Activated CD4-positive, alpha-beta T cell treated with anti-CD3 and anti-CD28 coated beads, Interleukin-2, amount 50 U/mL, for 24 hours (primary cell): ENCODE data around the gene ATF7.

ENCODE experiments used
- DNase-seq, 2 donors: peaks; one replicate each; pipeline ENCODE4 v3.0.0-alpha.2; 2020; ENCODE audit warnings: low read depth in 1 of 2, low spot score in 1 of 2

The ATF7 gene

GRCh38 chr12:53502983-53503728, 123.0 kb downstream of the ATF7 start:
- no peak for DNase-seq

GRCh38 chr12:53502331-53502730, 123.9 kb downstream of the ATF7 start:
- DNase-seq, result no peak

- DNase-seq, result no peak
Measured at GRCh38 chr12:53501615-53502181, 124.5 kb downstream of the ATF7 start.

GRCh38 chr12:53500776-53501614, 125.2 kb downstream of the ATF7 start, which contains the start of gene TARBP2:
Gene TARBP2 (plus strand): TSS chr12:53501283. CDS start chr12:53501409, 126 bp downstream.
- peak; percentile 88 to 98 for DNase-seq

- no peak for DNase-seq
Measured at GRCh38 chr12:53500142-53500775, 125.9 kb downstream of the ATF7 start.

GRCh38 chr12:53499266-53500141, 126.7 kb downstream of the ATF7 start, which contains the start of gene MAP3K12:
Gene MAP3K12 (minus strand): TSS chr12:53499458. CDS start chr12:53487391, 12,067 bp downstream.
- DNase-seq, result no peak

GRCh38 chr12:53498235-53498630, 127.9 kb downstream of the ATF7 start:
- no peak for DNase-seq

GRCh38 chr12:53497461-53497860, 128.7 kb downstream of the ATF7 start:
- no peak for DNase-seq

GRCh38 chr12:53496752-53497032, 129.5 kb downstream of the ATF7 start:
- no peak for DNase-seq

GRCh38 chr12:53495903-53496751, 130.1 kb downstream of the ATF7 start:
- no peak for DNase-seq

GRCh38 chr12:53493610-53494391, 132.4 kb downstream of the ATF7 start:
- no peak for DNase-seq

- peak; percentile 69 to 76 for DNase-seq
Measured at GRCh38 chr12:53492830-53493609, 133.2 kb downstream of the ATF7 start.

- DNase-seq, result no peak
Measured at GRCh38 chr12:53492188-53492587, 134.0 kb downstream of the ATF7 start.

GRCh38 chr12:53489242-53489864, 136.8 kb downstream of the ATF7 start:
- DNase-seq, result no peak

GRCh38 chr12:53486736-53487487, 139.3 kb downstream of the ATF7 start:
- DNase-seq, result no peak

GRCh38 chr12:53485955-53486735, 140.0 kb downstream of the ATF7 start:
- DNase-seq, result no peak
